ENCODE data around the gene SLC2A9. TPM values are rescaled to one million over a fixed set of nuclear protein-coding genes. Genes with fewer than 3 reads are reported as not detected.
A peak's percentile ranks its signal among the peaks of the same experiment; 100 is the strongest.

The SLC2A9 gene
- total and polyA plus RNA-seq, 2 of the 13 experiments (the other 11 are each of a cell fraction or from before 2014, with no cell fraction given), result 36.2 to 42.3 TPM

DNA sequence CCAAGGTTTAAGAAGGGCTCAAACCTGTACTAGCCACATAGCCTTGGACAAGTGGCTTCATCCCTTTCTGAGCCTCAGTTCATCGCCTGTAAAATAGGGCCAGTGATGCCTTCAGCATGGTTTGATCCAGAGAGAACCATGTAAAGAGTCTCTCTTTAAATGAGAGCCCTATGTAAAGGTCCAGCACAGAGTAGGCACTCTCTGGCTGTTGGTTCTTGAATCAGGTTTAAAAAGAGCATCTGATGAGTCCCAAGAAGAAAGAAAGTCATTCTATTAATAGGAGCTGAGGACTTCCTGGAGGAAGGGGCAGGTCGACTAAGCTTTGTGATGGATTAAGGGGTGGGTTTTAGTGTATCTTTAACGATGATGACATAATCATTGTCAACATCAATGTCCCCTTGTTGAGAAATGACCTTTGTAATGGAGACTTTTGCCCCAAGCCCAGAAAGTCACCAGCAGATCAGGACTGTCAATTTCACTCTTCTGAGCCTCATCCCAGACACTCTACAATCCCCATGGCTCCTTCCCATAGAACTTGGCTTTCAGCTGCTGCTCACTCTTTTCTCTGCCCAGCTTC is 4.0 kb upstream of the SLC2A9 start (continued):
- TF ChIP-seq, protein P1, sequence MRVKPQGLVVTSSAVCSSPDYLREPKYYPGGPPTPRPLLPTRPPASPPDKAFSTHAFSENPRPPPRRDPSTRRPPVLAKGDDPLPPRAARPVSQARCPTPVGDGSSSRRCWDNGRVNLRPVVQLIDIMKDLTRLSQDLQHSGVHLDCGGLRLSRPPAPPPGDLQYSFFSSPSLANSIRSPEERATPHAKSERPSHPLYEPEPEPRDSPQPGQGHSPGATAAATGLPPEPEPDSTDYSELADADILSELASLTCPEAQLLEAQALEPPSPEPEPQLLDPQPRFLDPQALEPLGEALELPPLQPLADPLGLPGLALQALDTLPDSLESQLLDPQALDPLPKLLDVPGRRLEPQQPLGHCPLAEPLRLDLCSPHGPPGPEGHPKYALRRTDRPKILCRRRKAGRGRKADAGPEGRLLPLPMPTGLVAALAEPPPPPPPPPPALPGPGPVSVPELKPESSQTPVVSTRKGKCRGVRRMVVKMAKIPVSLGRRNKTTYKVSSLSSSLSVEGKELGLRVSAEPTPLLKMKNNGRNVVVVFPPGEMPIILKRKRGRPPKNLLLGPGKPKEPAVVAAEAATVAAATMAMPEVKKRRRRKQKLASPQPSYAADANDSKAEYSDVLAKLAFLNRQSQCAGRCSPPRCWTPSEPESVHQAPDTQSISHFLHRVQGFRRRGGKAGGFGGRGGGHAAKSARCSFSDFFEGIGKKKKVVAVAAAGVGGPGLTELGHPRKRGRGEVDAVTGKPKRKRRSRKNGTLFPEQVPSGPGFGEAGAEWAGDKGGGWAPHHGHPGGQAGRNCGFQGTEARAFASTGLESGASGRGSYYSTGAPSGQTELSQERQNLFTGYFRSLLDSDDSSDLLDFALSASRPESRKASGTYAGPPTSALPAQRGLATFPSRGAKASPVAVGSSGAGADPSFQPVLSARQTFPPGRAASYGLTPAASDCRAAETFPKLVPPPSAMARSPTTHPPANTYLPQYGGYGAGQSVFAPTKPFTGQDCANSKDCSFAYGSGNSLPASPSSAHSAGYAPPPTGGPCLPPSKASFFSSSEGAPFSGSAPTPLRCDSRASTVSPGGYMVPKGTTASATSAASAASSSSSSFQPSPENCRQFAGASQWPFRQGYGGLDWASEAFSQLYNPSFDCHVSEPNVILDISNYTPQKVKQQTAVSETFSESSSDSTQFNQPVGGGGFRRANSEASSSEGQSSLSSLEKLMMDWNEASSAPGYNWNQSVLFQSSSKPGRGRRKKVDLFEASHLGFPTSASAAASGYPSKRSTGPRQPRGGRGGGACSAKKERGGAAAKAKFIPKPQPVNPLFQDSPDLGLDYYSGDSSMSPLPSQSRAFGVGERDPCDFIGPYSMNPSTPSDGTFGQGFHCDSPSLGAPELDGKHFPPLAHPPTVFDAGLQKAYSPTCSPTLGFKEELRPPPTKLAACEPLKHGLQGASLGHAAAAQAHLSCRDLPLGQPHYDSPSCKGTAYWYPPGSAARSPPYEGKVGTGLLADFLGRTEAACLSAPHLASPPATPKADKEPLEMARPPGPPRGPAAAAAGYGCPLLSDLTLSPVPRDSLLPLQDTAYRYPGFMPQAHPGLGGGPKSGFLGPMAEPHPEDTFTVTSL (CRISPR knock-in tag; IDR thresholded peaks at IDR 0.05; ENCODE audit: borderline replicate concordance), result peak; percentile 40; the same call in 1 of the 2 replicates
- TF ChIP-seq HNF4A (CRISPR knock-in tag; IDR thresholded peaks at IDR 0.05) (peak; percentile 89), KDM1A (CRISPR knock-in tag; IDR thresholded peaks at IDR 0.05) (peak; percentile 37; the same call in 1 of the 2 replicates), ERF (CRISPR knock-in tag; IDR thresholded peaks at IDR 0.05) (peak; percentile 23; the same call in 1 of the 2 replicates), RARA (CRISPR knock-in tag; IDR thresholded peaks at IDR 0.05) (peak; percentile 81), ZNF354B (CRISPR knock-in tag; IDR thresholded peaks at IDR 0.05) (no peak), HNF4G (IDR thresholded peaks at IDR 0.05; ENCODE audit: borderline replicate concordance, low read depth, low read length) (peak; percentile 90), HNF4G (CRISPR knock-in tag; IDR thresholded peaks at IDR 0.05; ENCODE audit: borderline replicate concordance, low read depth) (peak; percentile 84), PITX1 (CRISPR knock-in tag; IDR thresholded peaks at IDR 0.05) (peak; percentile 68; the same call in 1 of the 2 replicates), ZKSCAN1 (IDR thresholded peaks at IDR 0.05; ENCODE audit: low read length) (no peak), TBX2 (CRISPR knock-in tag; IDR thresholded peaks at IDR 0.05; ENCODE audit: borderline replicate concordance) (peak; percentile 49; the same call in 1 of the 2 replicates), PPARG (CRISPR knock-in tag; conservative IDR thresholded peaks at IDR 0.05) (peak; percentile 92)
- TF ChIP-seq, protein P2, sequence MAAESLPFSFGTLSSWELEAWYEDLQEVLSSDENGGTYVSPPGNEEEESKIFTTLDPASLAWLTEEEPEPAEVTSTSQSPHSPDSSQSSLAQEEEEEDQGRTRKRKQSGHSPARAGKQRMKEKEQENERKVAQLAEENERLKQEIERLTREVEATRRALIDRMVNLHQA (CRISPR knock-in tag; IDR thresholded peaks at IDR 0.05), result no peak
- TF ChIP-seq, protein P3, sequence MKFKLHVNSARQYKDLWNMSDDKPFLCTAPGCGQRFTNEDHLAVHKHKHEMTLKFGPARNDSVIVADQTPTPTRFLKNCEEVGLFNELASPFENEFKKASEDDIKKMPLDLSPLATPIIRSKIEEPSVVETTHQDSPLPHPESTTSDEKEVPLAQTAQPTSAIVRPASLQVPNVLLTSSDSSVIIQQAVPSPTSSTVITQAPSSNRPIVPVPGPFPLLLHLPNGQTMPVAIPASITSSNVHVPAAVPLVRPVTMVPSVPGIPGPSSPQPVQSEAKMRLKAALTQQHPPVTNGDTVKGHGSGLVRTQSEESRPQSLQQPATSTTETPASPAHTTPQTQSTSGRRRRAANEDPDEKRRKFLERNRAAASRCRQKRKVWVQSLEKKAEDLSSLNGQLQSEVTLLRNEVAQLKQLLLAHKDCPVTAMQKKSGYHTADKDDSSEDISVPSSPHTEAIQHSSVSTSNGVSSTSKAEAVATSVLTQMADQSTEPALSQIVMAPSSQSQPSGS (CRISPR knock-in tag; IDR thresholded peaks at IDR 0.05), result peak; percentile 89
- TF ChIP-seq, protein P4, sequence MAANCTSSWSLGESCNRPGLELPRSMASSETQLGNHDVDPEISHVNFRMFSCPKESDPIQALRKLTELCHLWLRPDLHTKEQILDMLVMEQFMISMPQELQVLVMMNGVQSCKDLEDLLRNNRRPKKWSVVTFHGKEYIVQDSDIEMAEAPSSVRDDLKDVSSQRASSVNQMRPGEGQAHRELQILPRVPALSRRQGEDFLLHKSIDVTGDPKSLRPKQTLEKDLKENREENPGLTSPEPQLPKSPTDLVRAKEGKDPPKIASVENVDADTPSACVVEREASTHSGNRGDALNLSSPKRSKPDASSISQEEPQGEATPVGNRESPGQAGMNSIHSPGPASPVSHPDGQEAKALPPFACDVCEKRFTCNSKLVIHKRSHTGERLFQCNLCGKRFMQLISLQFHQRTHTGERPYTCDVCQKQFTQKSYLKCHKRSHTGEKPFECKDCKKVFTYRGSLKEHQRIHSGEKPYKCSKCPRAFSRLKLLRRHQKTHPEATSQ (CRISPR knock-in tag; IDR thresholded peaks at IDR 0.05; ENCODE audit: borderline replicate concordance), result peak; percentile 28; the same call in 1 of the 2 replicates
- TF ChIP-seq, protein P5, sequence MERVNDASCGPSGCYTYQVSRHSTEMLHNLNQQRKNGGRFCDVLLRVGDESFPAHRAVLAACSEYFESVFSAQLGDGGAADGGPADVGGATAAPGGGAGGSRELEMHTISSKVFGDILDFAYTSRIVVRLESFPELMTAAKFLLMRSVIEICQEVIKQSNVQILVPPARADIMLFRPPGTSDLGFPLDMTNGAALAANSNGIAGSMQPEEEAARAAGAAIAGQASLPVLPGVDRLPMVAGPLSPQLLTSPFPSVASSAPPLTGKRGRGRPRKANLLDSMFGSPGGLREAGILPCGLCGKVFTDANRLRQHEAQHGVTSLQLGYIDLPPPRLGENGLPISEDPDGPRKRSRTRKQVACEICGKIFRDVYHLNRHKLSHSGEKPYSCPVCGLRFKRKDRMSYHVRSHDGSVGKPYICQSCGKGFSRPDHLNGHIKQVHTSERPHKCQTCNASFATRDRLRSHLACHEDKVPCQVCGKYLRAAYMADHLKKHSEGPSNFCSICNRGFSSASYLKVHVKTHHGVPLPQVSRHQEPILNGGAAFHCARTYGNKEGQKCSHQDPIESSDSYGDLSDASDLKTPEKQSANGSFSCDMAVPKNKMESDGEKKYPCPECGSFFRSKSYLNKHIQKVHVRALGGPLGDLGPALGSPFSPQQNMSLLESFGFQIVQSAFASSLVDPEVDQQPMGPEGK (CRISPR knock-in tag; IDR thresholded peaks at IDR 0.05), result 0 out of 2 replicates have a peak, but pooled peaks have one; percentile 17

Measured in HepG2 (cell line).